GM12891 (cell line): ENCODE data around the gene EIF1.

ENCODE experiments used
- POLR2A ChIP-seq: IDR thresholded peaks from 2 replicates; pipeline ENCODE4 v1.6.1; 2011; ENCODE audit warnings: low read depth, low read length, control low read depth
- POLR2AphosphoS5 ChIP-seq: IDR thresholded peaks from 2 replicates; pipeline ENCODE4 v1.6.1; 2011; ENCODE audit warnings: low read depth, low read length, control low read depth
- POU2F2 ChIP-seq: IDR thresholded peaks from 2 replicates; pipeline ENCODE4 v1.6.1; 2011; ENCODE audit warnings: low read depth, mild to moderate bottlenecking, control low read depth, low read length, moderate library complexity
- SPI1 ChIP-seq: IDR thresholded peaks from 2 replicates; pipeline ENCODE4 v1.6.1; 2011; ENCODE audit warnings: low read depth, low read length, control low read depth
- TAF1 ChIP-seq: IDR thresholded peaks from 2 replicates; pipeline ENCODE4 v1.6.1; 2011; ENCODE audit warnings: low read depth, low read length, control low read depth

- TF ChIP-seq POLR2AphosphoS5 (peak; percentile 77), POLR2A (peak; percentile 26; the same call in 1 of the 2 replicates), TAF1 (no peak), POU2F2 (peak; percentile 54; the same call in 1 of the 2 replicates), SPI1 (no peak)
These were observed 4.2 kb downstream of the EIF1 start for GRCh38 chr17:41692722-41693521.
